IMR-90 (cell line): ENCODE results near the gene PHEX. TPM values are rescaled to one million over a fixed set of nuclear protein-coding genes. Genes with fewer than 3 reads are reported as not detected.

Experiments used
- ATAC-seq: fragments of 200-7000 bp; cut with Tn5 transposase; 2 replicates; pipeline ENCODE4 v1.9.1; 2020; ENCODE audit warnings: low read depth, mild to moderate bottlenecking, moderate library complexity
- BruUV-seq: library from RNA; stranded (reverse); fragments of 400-500 nt; replicated peaks from 2 replicates; lab custom pipeline; 2021; lab: Mats Ljungman, UMichigan
- CTCF ChIA-PET: fragments of 300-600 bp; formaldehyde crosslinking; extraction: SDS; loops from one replicate; lab custom pipeline; 2021; ENCODE audit warnings: antibody characterized with exemption; lab: Yijun Ruan, JAX
- POLR2A ChIA-PET: fragments of 300-600 bp; sonication (Branson Sonifier 250); formaldehyde crosslinking; loops from one replicate; lab custom pipeline; 2022; ENCODE audit warnings: antibody characterized with exemption; ENCODE audit not compliant: unreplicated experiment; lab: Charles Lee
- DNase-seq: peaks from one replicate; pipeline ENCODE4 v3.0.0; 2013
- H2AFZ ChIP-seq: replicated peaks from 2 replicates; pipeline ENCODE3; 2013; ENCODE audit warnings: low read length, mild to moderate bottlenecking; ENCODE audit not compliant: poor library complexity
- H2AK5ac ChIP-seq: 2 replicates; pipeline ENCODE4 v1.6.1; 2013; ENCODE audit warnings: low read depth, low read length, inconsistent platforms
- H2AK9ac ChIP-seq: replicated peaks from 2 replicates; pipeline ENCODE3; 2013; ENCODE audit warnings: mild to moderate bottlenecking, low read depth, low read length, moderate library complexity; ENCODE audit not compliant: poor library complexity
- H2BK120ac ChIP-seq: 2 replicates; pipeline ENCODE4 v1.6.1; 2013; ENCODE audit warnings: low read depth, low read length, inconsistent platforms
- H2BK15ac ChIP-seq: 3 replicates; pipeline ENCODE4 v1.6.1; 2013; ENCODE audit warnings: low read depth, low read length, inconsistent platforms
- H2BK20ac ChIP-seq: 2 replicates; pipeline ENCODE4 v1.6.1; 2013; ENCODE audit warnings: low read depth, mild to moderate bottlenecking, inconsistent platforms, low read length, moderate library complexity
- H2BK5ac ChIP-seq: 2 replicates; pipeline ENCODE4 v1.6.1; 2013; ENCODE audit warnings: mild to moderate bottlenecking, low read depth, low read length, inconsistent platforms; ENCODE audit not compliant: poor library complexity, severe bottlenecking
- H3K14ac ChIP-seq: replicated peaks from 2 replicates; pipeline ENCODE4 v1.6.1; 2013; ENCODE audit warnings: low read depth, low read length, inconsistent platforms
- H3K18ac ChIP-seq: 2 replicates; pipeline ENCODE4 v1.6.1; 2013; ENCODE audit warnings: low read depth, low read length, control low read depth
- H3K23ac ChIP-seq: 2 replicates; pipeline ENCODE4 v1.6.1; 2013; ENCODE audit warnings: low read depth, low read length, inconsistent platforms
- H3K27ac ChIP-seq: 2 replicates; pipeline ENCODE4 v1.5.1; 2013; ENCODE audit warnings: mild to moderate bottlenecking, control low read depth, low read length; ENCODE audit not compliant: insufficient read depth
- H3K27me3 ChIP-seq: 2 replicates; pipeline ENCODE4 v1.6.1; 2013; ENCODE audit warnings: low read length; ENCODE audit not compliant: control insufficient read depth, insufficient read depth
- H3K36me3 ChIP-seq: 2 replicates; pipeline ENCODE4 v1.6.1; 2013; ENCODE audit warnings: low read length, mixed read lengths; ENCODE audit not compliant: control insufficient read depth, insufficient read depth
- H3K4ac ChIP-seq: 2 replicates; pipeline ENCODE4 v1.6.1; 2013; ENCODE audit warnings: low read depth, low read length, inconsistent platforms
- H3K4me1 ChIP-seq: 2 replicates; pipeline ENCODE4 v1.6.1; 2013; ENCODE audit warnings: low read length, mixed read lengths; ENCODE audit not compliant: control insufficient read depth, insufficient read depth
- H3K4me2 ChIP-seq: 2 replicates; pipeline ENCODE4 v1.6.1; 2013; ENCODE audit warnings: low read depth, mild to moderate bottlenecking, control low read depth, low read length, moderate library complexity
- H3K4me3 ChIP-seq: 2 replicates; pipeline ENCODE4 v1.5.1; 2013; ENCODE audit warnings: low read depth, mild to moderate bottlenecking, control low read depth, low read length, moderate library complexity; ENCODE audit not compliant: insufficient read depth
- H3K56ac ChIP-seq: 2 replicates; pipeline ENCODE4 v1.6.1; 2013; ENCODE audit warnings: low read length, inconsistent platforms; ENCODE audit not compliant: insufficient read depth; ENCODE audit errors: extremely low read depth
- H3K79me1 ChIP-seq, 2 experiments: 2 replicates each; pipeline ENCODE4 v1.6.1; 2013; ENCODE audit warnings: low read length in 2 of 2, inconsistent platforms in 1 of 2, low read depth in 1 of 2
- H3K9ac ChIP-seq: 2 replicates; pipeline ENCODE4 v1.6.1; 2013; ENCODE audit warnings: low read depth, low read length, control low read depth
- H3K9me1 ChIP-seq: 2 replicates; pipeline ENCODE4 v1.6.1; 2013; ENCODE audit warnings: low read length, inconsistent platforms; ENCODE audit not compliant: insufficient read depth
- H3K9me3 ChIP-seq: 2 replicates; pipeline ENCODE4 v1.6.1; 2013; ENCODE audit warnings: low read length; ENCODE audit not compliant: control insufficient read depth, insufficient read depth
- H4K20me1 ChIP-seq: 2 replicates; pipeline ENCODE4 v1.6.1; 2013; ENCODE audit warnings: low read length, inconsistent platforms; ENCODE audit not compliant: insufficient read depth
- H4K5ac ChIP-seq: 2 replicates; pipeline ENCODE4 v1.6.1; 2013; ENCODE audit warnings: mild to moderate bottlenecking, low read depth, low read length, control low read depth
- H4K8ac ChIP-seq, 2 experiments: 2 replicates each; pipeline ENCODE4 v1.6.1; 2013; ENCODE audit warnings: low read depth in 2 of 2, low read length in 2 of 2, control low read depth in 1 of 2, inconsistent platforms in 1 of 2
- H4K91ac ChIP-seq: 2 replicates; pipeline ENCODE4 v1.6.1; 2013; ENCODE audit warnings: low read depth, low read length, inconsistent platforms; ENCODE audit not compliant: insufficient read depth
- BHLHE40 ChIP-seq: fragments of 150-350 bp; IDR thresholded peaks from 2 replicates; pipeline ENCODE4 v1.6.1; 2016; ENCODE audit warnings: mild to moderate bottlenecking, low read depth, low read length
- NFE2L2 ChIP-seq: fragments of 150-350 bp; IDR thresholded peaks from 2 replicates; pipeline ENCODE4 v1.6.1; 2016; ENCODE audit warnings: low read depth, mild to moderate bottlenecking, low read length
- RFX5 ChIP-seq: IDR thresholded peaks from 2 replicates; pipeline ENCODE4 v1.8.0; 2012; ENCODE audit warnings: low read depth, mild to moderate bottlenecking, low read length, moderate library complexity
- dilution Hi-C: fragments of 300-500 bp; cut with HindIII; formaldehyde crosslinking; loops from one replicate; pipeline ENCODE4 v1.14.3; 2018; ENCODE audit warnings: low sequenced_read_pairs; ENCODE audit not compliant: unreplicated experiment
- in situ Hi-C: fragments of 300-500 bp; cut with MboI; formaldehyde crosslinking; loops from 3 replicates; pipeline ENCODE4 v1.14.3; 2019; ENCODE audit warnings: low sequenced_read_pairs, inconsistent platforms, mixed read lengths
- intact Hi-C: fragments of 100-400 bp; cut with micrococcal nuclease; formaldehyde crosslinking; loops from 2 replicates; pipeline ENCODE4 v1.10.0; 2022
- polyA plus RNA-seq, 3 experiments: library from polyadenylated mRNA; depleted of rRNA; stranded (reverse); fragments of >200 nt; gene quantifications; 2 replicates each; pipeline ENCODE4 v1.2.3, GENCODE V29; 2012; ENCODE audit warnings: low replicate concordance in 1 of 3
- total RNA-seq: library from RNA; depleted of rRNA; stranded (reverse); fragments of >200 nt; gene quantifications from 2 replicates; pipeline ENCODE4 v1.2.3, GENCODE V29; 2012
- TF ChIP-seq, protein P1 (sequence below): fragments of 150-350 bp; IDR thresholded peaks from 2 replicates; pipeline ENCODE4 v1.6.1; 2017; ENCODE audit warnings: mild to moderate bottlenecking, antibody characterized with exemption, low read length, low read depth

Gene PHEX
- total and polyA plus RNA-seq, 2 of the 4 experiments (the other 2 are of a cell fraction), result 0.10 to 0.18 TPM

DNA sequence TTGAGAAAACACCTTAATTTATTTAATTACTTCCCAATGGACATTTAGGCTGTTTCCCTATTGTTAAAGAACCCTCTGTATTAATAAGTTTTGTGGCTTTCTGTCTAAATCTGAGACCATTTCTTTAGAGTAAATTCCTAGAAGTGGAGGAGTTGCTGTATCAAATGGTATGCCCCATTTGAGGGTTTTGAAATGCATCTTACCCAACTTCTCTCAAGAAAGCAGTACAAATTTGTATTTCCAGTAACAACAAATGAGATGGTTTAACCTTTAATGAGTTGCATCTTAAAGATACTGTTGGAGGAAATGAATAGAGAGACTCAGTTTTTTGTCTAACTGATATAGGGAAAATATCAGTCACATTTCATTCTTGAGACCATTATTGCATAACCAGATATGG, 170.1 kb downstream of the PHEX start:
- H2BK5ac ChIP-seq, result no peak overlapping the region
- intact Hi-C loops (no loop called here), in situ Hi-C loops (no loop called here), dilution Hi-C loops (no loop called here)
- no peak overlapping the region for H2AFZ ChIP-seq
- no peaks in the 10 kb centered on the region for H3K4me1 ChIP-seq
- TF ChIP-seq RFX5, result no peak
- no peak for TF ChIP-seq NFE2L2
- TF ChIP-seq BHLHE40, result no peak
- TF ChIP-seq, protein P1, sequence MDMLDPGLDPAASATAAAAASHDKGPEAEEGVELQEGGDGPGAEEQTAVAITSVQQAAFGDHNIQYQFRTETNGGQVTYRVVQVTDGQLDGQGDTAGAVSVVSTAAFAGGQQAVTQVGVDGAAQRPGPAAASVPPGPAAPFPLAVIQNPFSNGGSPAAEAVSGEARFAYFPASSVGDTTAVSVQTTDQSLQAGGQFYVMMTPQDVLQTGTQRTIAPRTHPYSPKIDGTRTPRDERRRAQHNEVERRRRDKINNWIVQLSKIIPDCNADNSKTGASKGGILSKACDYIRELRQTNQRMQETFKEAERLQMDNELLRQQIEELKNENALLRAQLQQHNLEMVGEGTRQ, result no peak
- no peaks in the 10 kb centered on the region for H3K27me3 ChIP-seq
- no peak overlapping the region for H3K23ac ChIP-seq
- no peak overlapping the region for H3K27ac ChIP-seq
- H4K20me1 ChIP-seq, result no peaks in the 10 kb centered on the region
- no peak overlapping the region for H3K56ac ChIP-seq
- H3K9ac ChIP-seq, result no peak overlapping the region
- H3K4me2 ChIP-seq, result no peak overlapping the region
- H3K14ac ChIP-seq, result no peak overlapping the region
- BruUV-seq, result no TSS peak
- no peak overlapping the region for H4K91ac ChIP-seq
- H3K18ac ChIP-seq, result no peak overlapping the region
- no peak overlapping the region for H2BK15ac ChIP-seq
- ChIA-PET CTCF (no interaction called here), POLR2A (no interaction called here)
- no peaks in the 10 kb centered on the region for H3K36me3 ChIP-seq
- no peak overlapping the region for H4K5ac ChIP-seq
- no peak overlapping the region for H4K8ac ChIP-seq
- H3K9me1 ChIP-seq, result no peaks in the 10 kb centered on the region
- H2BK120ac ChIP-seq, result no peak overlapping the region
- ATAC-seq (no peak), DNase-seq (no peak)
- no peak overlapping the region for H3K4ac ChIP-seq
- H3K9me3 ChIP-seq, result no peaks in the 10 kb centered on the region
- H3K4me3 ChIP-seq, result no peak overlapping the region
- H2BK20ac ChIP-seq, result no peak overlapping the region
- no peak overlapping the region for H2AK9ac ChIP-seq
- H3K79me1 ChIP-seq, result no peaks in the 10 kb centered on the region
- no peak overlapping the region for H2AK5ac ChIP-seq
